Trophoblast cell (in vitro differentiated cells and primary cell): ENCODE measurements around the gene KHDC1L.

Source experiments
- DNase-seq, 2 donors: peaks; one replicate each; pipeline ENCODE4 v3.0.0-alpha.2; 2016
- H2AFZ ChIP-seq: 2 replicates; pipeline ENCODE4 v1.6.1; 2013; ENCODE audit warnings: low read length, moderate library complexity, mild to moderate bottlenecking; ENCODE audit not compliant: insufficient read depth, poor library complexity
- H2AK5ac ChIP-seq: 2 replicates; pipeline ENCODE4 v1.6.1; 2013; ENCODE audit warnings: mild to moderate bottlenecking, low read length
- H2BK120ac ChIP-seq: 2 replicates; pipeline ENCODE4 v1.6.1; 2013; ENCODE audit warnings: low read length, mild to moderate bottlenecking, moderate library complexity; ENCODE audit not compliant: insufficient read depth, poor library complexity
- H2BK12ac ChIP-seq: 2 replicates; pipeline ENCODE4 v1.6.1; 2013; ENCODE audit warnings: mild to moderate bottlenecking, low read length, moderate library complexity
- H2BK5ac ChIP-seq: 2 replicates; pipeline ENCODE4 v1.6.1; 2013; ENCODE audit warnings: low read length, low read depth, moderate library complexity, mild to moderate bottlenecking; ENCODE audit not compliant: poor library complexity
- H3K14ac ChIP-seq: 2 replicates; pipeline ENCODE4 v1.6.1; 2013; ENCODE audit warnings: mild to moderate bottlenecking, low read length
- H3K18ac ChIP-seq: 2 replicates; pipeline ENCODE4 v1.6.1; 2013; ENCODE audit warnings: mild to moderate bottlenecking, low read length
- H3K23ac ChIP-seq: 2 replicates; pipeline ENCODE4 v1.6.1; 2013; ENCODE audit warnings: low read length
- H3K27ac ChIP-seq: 2 replicates; pipeline ENCODE4 v1.5.1; 2013; ENCODE audit warnings: low read depth, mild to moderate bottlenecking, inconsistent platforms, low read length, moderate library complexity
- H3K27me3 ChIP-seq: 2 replicates; pipeline ENCODE4 v1.6.1; 2013; ENCODE audit warnings: inconsistent platforms, mild to moderate bottlenecking, low read length, moderate library complexity; ENCODE audit not compliant: insufficient read depth
- H3K36me3 ChIP-seq, 2 experiments: 1 replicate in 1 of 2; 2 replicates in 1 of 2; pipeline ENCODE4 v1.6.1; 2013; ENCODE audit warnings: low read length in 2 of 2, mild to moderate bottlenecking in 2 of 2, moderate library complexity in 1 of 2; ENCODE audit not compliant: insufficient read depth in 2 of 2, control insufficient read depth in 1 of 2
- H3K4ac ChIP-seq: 2 replicates; pipeline ENCODE4 v1.6.1; 2013; ENCODE audit warnings: low read depth, mild to moderate bottlenecking, low read length, moderate library complexity
- H3K4me1 ChIP-seq, 2 experiments: 1 replicate in 1 of 2; 2 replicates in 1 of 2; pipeline ENCODE4 v1.6.1; 2013; ENCODE audit warnings: low read length in 2 of 2, mild to moderate bottlenecking in 2 of 2, moderate library complexity in 1 of 2; ENCODE audit not compliant: insufficient read depth in 2 of 2, control insufficient read depth in 1 of 2
- H3K4me2 ChIP-seq: 2 replicates; pipeline ENCODE4 v1.6.1; 2013; ENCODE audit warnings: inconsistent platforms, mild to moderate bottlenecking, low read length, moderate library complexity
- H3K4me3 ChIP-seq: 2 replicates; pipeline ENCODE4 v1.5.1; 2013; ENCODE audit warnings: mild to moderate bottlenecking, low read depth, low read length, inconsistent platforms
- H3K79me1 ChIP-seq: one replicate; pipeline ENCODE4 v1.6.1; 2013; ENCODE audit warnings: low read length
- H3K79me2 ChIP-seq: 2 replicates; pipeline ENCODE4 v1.6.1; 2013; ENCODE audit warnings: low read length, mild to moderate bottlenecking; ENCODE audit not compliant: control insufficient read depth, insufficient read depth, poor library complexity
- H3K9ac ChIP-seq: 2 replicates; pipeline ENCODE4 v1.6.1; 2013; ENCODE audit warnings: mild to moderate bottlenecking, low read length
- H3K9me3 ChIP-seq: 2 replicates; pipeline ENCODE4 v1.6.1; 2013; ENCODE audit warnings: low read depth, mild to moderate bottlenecking, control low read depth, inconsistent platforms, low read length; ENCODE audit not compliant: insufficient read depth
- H4K12ac ChIP-seq: 2 replicates; pipeline ENCODE4 v1.6.1; 2013; ENCODE audit warnings: low read depth, mild to moderate bottlenecking, low read length, moderate library complexity
- H4K8ac ChIP-seq: 2 replicates; pipeline ENCODE4 v1.6.1; 2013; ENCODE audit warnings: low read depth, mild to moderate bottlenecking, low read length, moderate library complexity
- H4K91ac ChIP-seq: one replicate; pipeline ENCODE4 v1.6.1; 2013; ENCODE audit warnings: low read depth, mild to moderate bottlenecking, low read length, moderate library complexity
- WGBS: extraction: QIAGEN DNeasy Blood & Tissue Kit; methylation state at CpG from one replicate; pipeline ENCODE4 v1.1.7; 2013; ENCODE audit warnings: missing lambda C conversion rate; ENCODE audit not compliant: insufficient read length, insufficient coverage; ENCODE audit errors: extremely low coverage; 5-methylcytosine and 5-hydroxymethylcytosine counted together

The KHDC1L gene

GRCh38 chr6:73176057-73176456 is 49.2 kb downstream of the KHDC1L start:
- no peak overlapping the region for H3K4me2 ChIP-seq
- WGBS: no CpG with 5 or more reads among the region's 6 CpGs
- no peak overlapping the region for H3K23ac ChIP-seq
- H3K27me3 ChIP-seq: no peaks in the 10 kb centered on the region
- no peaks in the 10 kb centered on the region for H3K36me3 ChIP-seq
- no peak overlapping the region for H2AFZ ChIP-seq
- H2AK5ac ChIP-seq: no peak overlapping the region
- H3K9me3 ChIP-seq: no peaks in the 10 kb centered on the region
- no peak overlapping the region for H2BK12ac ChIP-seq
- H3K4ac ChIP-seq: no peak overlapping the region
- H3K4me3 ChIP-seq: no peak overlapping the region
- H2BK120ac ChIP-seq: no peak overlapping the region
- H3K27ac ChIP-seq: no peak overlapping the region
- H4K8ac ChIP-seq: no peak overlapping the region
- no peaks in the 10 kb centered on the region for H3K4me1 ChIP-seq
- no peak overlapping the region for H3K14ac ChIP-seq
- no peaks in the 10 kb centered on the region for H3K79me2 ChIP-seq
- H3K18ac ChIP-seq: no peak overlapping the region
- H4K12ac ChIP-seq: no peak overlapping the region
- H2BK5ac ChIP-seq: no peak overlapping the region
- no peak overlapping the region for H4K91ac ChIP-seq
- H3K9ac ChIP-seq: no peak overlapping the region
- no peak for DNase-seq
- H3K79me1 ChIP-seq: no peaks in the 10 kb centered on the region

- H2AK5ac ChIP-seq: no peak overlapping the region
- no peak overlapping the region for H4K8ac ChIP-seq
- H3K27me3 ChIP-seq: no peaks in the 10 kb centered on the region
- no peak overlapping the region for H3K4me2 ChIP-seq
- no peak overlapping the region for H3K4ac ChIP-seq
- H3K14ac ChIP-seq: no peak overlapping the region
- no peak overlapping the region for H3K23ac ChIP-seq
- no peak overlapping the region for H3K4me3 ChIP-seq
- DNase-seq: no peak
- H2BK12ac ChIP-seq: no peak overlapping the region
- H3K4me1 ChIP-seq: no peaks in the 10 kb centered on the region
- no peaks in the 10 kb centered on the region for H3K79me2 ChIP-seq
- H3K9ac ChIP-seq: no peak overlapping the region
- no peaks in the 10 kb centered on the region for H3K36me3 ChIP-seq
- H3K18ac ChIP-seq: no peak overlapping the region
- no peak overlapping the region for H2AFZ ChIP-seq
- H2BK120ac ChIP-seq: no peak overlapping the region
- no peaks in the 10 kb centered on the region for H3K9me3 ChIP-seq
- H2BK5ac ChIP-seq: no peak overlapping the region
- no peak overlapping the region for H3K27ac ChIP-seq
- no CpG with 5 or more reads among the region's 4 CpGs for WGBS
- no peaks in the 10 kb centered on the region for H3K79me1 ChIP-seq
- H4K91ac ChIP-seq: no peak overlapping the region
- H4K12ac ChIP-seq: no peak overlapping the region
Observed at GRCh38 chr6:73174646-73175045, 50.6 kb downstream of the KHDC1L start.
